ENCODE results near the gene RHBDD3.

DNA sequence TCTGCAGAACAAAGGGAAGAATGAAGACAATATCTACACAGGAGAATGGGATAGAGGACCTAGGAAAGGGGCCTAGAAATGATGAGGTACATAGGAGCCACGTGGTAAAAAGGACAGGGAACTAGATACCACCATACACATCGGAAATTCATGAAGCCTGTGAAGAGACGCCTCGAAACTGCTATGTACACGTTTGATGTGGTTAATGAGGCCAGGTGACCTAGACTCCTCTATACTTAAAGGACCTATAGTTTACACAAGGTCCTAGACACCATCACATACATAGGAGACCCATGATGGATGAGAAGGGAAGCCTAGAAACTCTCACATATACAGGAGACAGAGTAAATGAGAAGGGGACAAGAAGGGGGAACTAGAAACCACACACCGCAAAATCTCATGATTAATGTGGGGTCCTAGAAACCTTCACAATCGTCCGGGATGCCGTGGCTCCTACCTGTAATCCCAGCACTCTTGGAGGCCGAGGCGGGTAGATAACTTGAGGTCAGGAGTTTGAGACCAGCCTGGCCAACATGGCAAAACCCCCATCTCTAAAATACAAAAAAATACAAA lies 23.8 kb downstream of the RHBDD3 start:
- TF ChIP-seq, protein P1, sequence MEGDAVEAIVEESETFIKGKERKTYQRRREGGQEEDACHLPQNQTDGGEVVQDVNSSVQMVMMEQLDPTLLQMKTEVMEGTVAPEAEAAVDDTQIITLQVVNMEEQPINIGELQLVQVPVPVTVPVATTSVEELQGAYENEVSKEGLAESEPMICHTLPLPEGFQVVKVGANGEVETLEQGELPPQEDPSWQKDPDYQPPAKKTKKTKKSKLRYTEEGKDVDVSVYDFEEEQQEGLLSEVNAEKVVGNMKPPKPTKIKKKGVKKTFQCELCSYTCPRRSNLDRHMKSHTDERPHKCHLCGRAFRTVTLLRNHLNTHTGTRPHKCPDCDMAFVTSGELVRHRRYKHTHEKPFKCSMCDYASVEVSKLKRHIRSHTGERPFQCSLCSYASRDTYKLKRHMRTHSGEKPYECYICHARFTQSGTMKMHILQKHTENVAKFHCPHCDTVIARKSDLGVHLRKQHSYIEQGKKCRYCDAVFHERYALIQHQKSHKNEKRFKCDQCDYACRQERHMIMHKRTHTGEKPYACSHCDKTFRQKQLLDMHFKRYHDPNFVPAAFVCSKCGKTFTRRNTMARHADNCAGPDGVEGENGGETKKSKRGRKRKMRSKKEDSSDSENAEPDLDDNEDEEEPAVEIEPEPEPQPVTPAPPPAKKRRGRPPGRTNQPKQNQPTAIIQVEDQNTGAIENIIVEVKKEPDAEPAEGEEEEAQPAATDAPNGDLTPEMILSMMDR (IDR thresholded peaks at IDR 0.05; ENCODE audit: low read length): no peak
- TF ChIP-seq EZH2 (optimal IDR thresholded peaks at IDR 0.05; ENCODE audit: low read depth, low read length): no peak

Measured in MM.1S (cell line).